Measurements from ENCODE around the gene ZCCHC13. TPM values are rescaled to one million over a fixed set of nuclear protein-coding genes. Genes with fewer than 3 reads are reported as not detected.

Gene ZCCHC13
- total and polyA plus RNA-seq, 2 of the 13 experiments (the other 11 are each of a cell fraction or from before 2014, with no cell fraction given), result not detected

DNA sequence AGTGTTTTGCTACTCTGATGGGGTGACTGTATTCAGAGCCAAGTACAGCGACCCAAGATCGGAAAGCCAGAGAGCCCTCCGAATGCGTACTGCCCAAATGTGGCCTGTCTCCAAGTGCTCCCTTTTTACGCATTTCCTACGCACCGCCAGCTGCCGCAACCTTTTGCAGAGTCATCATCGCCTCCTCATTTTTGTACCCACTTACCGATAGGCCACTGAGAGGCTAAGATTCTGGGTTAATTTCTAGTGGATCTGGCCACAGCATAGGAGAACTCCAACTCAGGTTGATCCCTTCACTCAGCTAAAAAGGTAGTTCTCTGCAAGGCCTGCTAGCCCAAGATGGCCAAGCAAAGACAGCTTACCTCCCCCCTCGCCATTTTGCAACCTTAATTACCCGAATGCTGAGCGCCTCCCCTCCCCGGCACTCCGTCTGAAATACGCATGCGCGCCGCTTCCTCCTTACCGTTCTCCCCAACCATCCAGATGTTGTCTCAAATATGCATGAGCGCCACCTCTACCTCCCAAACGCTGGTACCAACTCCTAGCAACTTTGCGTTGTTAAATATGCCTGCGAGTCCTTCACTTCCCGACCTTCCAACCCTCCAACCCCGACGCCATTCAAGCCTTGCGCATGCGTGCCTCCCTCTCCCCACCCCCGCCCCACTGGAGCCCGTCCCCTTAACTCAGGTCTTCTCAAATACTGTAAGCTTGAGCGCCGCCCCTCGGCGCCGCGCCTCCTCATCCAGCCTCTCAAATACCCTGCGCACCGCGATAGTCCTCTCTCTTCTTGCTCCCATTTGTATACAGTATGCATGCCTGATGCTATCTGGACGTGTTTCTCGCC is 11.8 kb upstream of the ZCCHC13 start (continued):
- TF ChIP-seq, protein P1, sequence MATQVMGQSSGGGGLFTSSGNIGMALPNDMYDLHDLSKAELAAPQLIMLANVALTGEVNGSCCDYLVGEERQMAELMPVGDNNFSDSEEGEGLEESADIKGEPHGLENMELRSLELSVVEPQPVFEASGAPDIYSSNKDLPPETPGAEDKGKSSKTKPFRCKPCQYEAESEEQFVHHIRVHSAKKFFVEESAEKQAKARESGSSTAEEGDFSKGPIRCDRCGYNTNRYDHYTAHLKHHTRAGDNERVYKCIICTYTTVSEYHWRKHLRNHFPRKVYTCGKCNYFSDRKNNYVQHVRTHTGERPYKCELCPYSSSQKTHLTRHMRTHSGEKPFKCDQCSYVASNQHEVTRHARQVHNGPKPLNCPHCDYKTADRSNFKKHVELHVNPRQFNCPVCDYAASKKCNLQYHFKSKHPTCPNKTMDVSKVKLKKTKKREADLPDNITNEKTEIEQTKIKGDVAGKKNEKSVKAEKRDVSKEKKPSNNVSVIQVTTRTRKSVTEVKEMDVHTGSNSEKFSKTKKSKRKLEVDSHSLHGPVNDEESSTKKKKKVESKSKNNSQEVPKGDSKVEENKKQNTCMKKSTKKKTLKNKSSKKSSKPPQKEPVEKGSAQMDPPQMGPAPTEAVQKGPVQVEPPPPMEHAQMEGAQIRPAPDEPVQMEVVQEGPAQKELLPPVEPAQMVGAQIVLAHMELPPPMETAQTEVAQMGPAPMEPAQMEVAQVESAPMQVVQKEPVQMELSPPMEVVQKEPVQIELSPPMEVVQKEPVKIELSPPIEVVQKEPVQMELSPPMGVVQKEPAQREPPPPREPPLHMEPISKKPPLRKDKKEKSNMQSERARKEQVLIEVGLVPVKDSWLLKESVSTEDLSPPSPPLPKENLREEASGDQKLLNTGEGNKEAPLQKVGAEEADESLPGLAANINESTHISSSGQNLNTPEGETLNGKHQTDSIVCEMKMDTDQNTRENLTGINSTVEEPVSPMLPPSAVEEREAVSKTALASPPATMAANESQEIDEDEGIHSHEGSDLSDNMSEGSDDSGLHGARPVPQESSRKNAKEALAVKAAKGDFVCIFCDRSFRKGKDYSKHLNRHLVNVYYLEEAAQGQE (IDR thresholded peaks at IDR 0.05; ENCODE audit: borderline replicate concordance in 1 of 2, low read depth in 1 of 2, low read length in 2 of 2), result 0 out of 4 replicates have a peak, but pooled peaks of 1 of the 2 experiments have one; percentile 21
- TF ChIP-seq SAP130 (CRISPR knock-in tag; IDR thresholded peaks at IDR 0.05; ENCODE audit: low read depth) (peak; percentile 42), HOXA3 (CRISPR knock-in tag; IDR thresholded peaks at IDR 0.05) (peak; percentile 46), YEATS4 (CRISPR knock-in tag; IDR thresholded peaks at IDR 0.05; ENCODE audit: borderline replicate concordance) (0 out of 2 replicates have a peak, but pooled peaks have one; percentile 44), ZNF558 (CRISPR knock-in tag; IDR thresholded peaks at IDR 0.05; ENCODE audit: borderline replicate concordance) (no peak), PLRG1 (conservative IDR thresholded peaks at IDR 0.05) (no peak), TAF1 (CRISPR knock-in tag; IDR thresholded peaks at IDR 0.05) (peak; percentile 65; the same call in 1 of the 2 replicates), CEBPG (CRISPR knock-in tag; IDR thresholded peaks at IDR 0.05) (0 out of 2 replicates have a peak, but pooled peaks have one; percentile 19), ETV6 (CRISPR knock-in tag; conservative IDR thresholded peaks at IDR 0.05) (0 out of 2 replicates have a peak, but pooled peaks have one; percentile 31), ZNF232 (CRISPR knock-in tag; IDR thresholded peaks at IDR 0.05; ENCODE audit: borderline replicate concordance) (peak; percentile 59; the same call in 1 of the 2 replicates), CEBPB (IDR thresholded peaks at IDR 0.05; ENCODE audit: borderline replicate concordance, low read depth, low read length) (0 out of 2 replicates have a peak, but pooled peaks have one; percentile 18), GABPB1 (CRISPR knock-in tag; IDR thresholded peaks at IDR 0.05) (0 out of 2 replicates have a peak, but pooled peaks have one; percentile 27), MAFK (conservative IDR thresholded peaks at IDR 0.05 in 1 of 2, IDR thresholded peaks at IDR 0.05 in 1 of 2; ENCODE audit: low read length in 2 of 2) (0 out of 4 replicates have a peak, but pooled peaks have one; percentile 6 to 29), THAP11 (CRISPR knock-in tag; IDR thresholded peaks at IDR 0.05) (0 out of 2 replicates have a peak, but pooled peaks have one; percentile 2)
- TF ChIP-seq, protein P2, sequence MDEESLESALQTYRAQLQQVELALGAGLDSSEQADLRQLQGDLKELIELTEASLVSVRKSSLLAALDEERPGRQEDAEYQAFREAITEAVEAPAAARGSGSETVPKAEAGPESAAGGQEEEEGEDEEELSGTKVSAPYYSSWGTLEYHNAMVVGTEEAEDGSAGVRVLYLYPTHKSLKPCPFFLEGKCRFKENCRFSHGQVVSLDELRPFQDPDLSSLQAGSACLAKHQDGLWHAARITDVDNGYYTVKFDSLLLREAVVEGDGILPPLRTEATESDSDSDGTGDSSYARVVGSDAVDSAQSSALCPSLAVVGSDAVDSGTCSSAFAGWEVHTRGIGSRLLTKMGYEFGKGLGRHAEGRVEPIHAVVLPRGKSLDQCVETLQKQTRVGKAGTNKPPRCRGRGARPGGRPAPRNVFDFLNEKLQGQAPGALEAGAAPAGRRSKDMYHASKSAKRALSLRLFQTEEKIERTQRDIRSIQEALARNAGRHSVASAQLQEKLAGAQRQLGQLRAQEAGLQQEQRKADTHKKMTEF (CRISPR knock-in tag; IDR thresholded peaks at IDR 0.05), result peak; percentile 20; the same call in 1 of the 2 replicates
- TF ChIP-seq, protein P3, sequence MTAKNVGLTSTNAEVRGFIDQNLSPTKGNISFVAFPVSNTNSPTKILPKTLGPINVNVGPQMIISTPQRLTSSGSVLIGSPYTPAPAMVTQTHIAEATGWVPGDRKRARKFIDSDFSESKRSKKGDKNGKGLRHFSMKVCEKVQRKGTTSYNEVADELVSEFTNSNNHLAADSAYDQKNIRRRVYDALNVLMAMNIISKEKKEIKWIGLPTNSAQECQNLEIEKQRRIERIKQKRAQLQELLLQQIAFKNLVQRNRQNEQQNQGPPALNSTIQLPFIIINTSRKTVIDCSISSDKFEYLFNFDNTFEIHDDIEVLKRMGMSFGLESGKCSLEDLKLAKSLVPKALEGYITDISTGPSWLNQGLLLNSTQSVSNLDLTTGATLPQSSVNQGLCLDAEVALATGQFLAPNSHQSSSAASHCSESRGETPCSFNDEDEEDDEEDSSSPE (CRISPR knock-in tag; IDR thresholded peaks at IDR 0.05), result no peak
- TF ChIP-seq, protein P4, sequence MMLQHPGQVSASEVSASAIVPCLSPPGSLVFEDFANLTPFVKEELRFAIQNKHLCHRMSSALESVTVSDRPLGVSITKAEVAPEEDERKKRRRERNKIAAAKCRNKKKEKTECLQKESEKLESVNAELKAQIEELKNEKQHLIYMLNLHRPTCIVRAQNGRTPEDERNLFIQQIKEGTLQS (CRISPR knock-in tag; IDR thresholded peaks at IDR 0.05), result no peak
- TF ChIP-seq, protein P5, sequence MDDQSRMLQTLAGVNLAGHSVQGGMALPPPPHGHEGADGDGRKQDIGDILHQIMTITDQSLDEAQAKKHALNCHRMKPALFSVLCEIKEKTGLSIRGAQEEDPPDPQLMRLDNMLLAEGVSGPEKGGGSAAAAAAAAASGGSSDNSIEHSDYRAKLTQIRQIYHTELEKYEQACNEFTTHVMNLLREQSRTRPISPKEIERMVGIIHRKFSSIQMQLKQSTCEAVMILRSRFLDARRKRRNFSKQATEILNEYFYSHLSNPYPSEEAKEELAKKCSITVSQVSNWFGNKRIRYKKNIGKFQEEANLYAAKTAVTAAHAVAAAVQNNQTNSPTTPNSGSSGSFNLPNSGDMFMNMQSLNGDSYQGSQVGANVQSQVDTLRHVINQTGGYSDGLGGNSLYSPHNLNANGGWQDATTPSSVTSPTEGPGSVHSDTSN (CRISPR knock-in tag; IDR thresholded peaks at IDR 0.05; ENCODE audit: borderline replicate concordance), result no peak
- TF ChIP-seq, protein P6, sequence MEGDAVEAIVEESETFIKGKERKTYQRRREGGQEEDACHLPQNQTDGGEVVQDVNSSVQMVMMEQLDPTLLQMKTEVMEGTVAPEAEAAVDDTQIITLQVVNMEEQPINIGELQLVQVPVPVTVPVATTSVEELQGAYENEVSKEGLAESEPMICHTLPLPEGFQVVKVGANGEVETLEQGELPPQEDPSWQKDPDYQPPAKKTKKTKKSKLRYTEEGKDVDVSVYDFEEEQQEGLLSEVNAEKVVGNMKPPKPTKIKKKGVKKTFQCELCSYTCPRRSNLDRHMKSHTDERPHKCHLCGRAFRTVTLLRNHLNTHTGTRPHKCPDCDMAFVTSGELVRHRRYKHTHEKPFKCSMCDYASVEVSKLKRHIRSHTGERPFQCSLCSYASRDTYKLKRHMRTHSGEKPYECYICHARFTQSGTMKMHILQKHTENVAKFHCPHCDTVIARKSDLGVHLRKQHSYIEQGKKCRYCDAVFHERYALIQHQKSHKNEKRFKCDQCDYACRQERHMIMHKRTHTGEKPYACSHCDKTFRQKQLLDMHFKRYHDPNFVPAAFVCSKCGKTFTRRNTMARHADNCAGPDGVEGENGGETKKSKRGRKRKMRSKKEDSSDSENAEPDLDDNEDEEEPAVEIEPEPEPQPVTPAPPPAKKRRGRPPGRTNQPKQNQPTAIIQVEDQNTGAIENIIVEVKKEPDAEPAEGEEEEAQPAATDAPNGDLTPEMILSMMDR (CRISPR knock-in tag; IDR thresholded peaks at IDR 0.05), result peak; percentile 63
